ENCODE data around the gene DMGDH. TPM values are rescaled to one million over a fixed set of nuclear protein-coding genes. Genes with fewer than 3 reads are reported as not detected.

DMGDH gene
- total RNA-seq, 1 experiment from 2014 or later, result not detected

DNA sequence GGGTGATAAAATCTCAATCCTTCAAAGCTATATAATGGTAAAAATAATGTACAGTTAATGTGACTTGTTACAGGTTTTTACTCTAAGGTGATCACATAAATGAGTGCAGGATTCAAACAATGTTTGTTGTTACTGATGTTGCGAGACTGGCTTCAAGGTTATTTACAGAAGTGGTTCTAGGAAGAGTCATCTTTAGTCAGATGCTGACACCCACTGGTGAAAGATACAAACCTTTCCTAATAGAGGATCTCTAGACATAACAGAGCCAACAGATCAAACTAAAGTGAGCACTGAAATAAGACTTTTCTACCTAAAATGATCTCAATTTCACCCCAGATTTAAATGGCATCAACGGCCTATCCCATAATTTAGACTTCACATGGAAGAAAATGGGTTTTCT lies 104.6 kb downstream of the DMGDH start:
- H3K4me2 ChIP-seq (ENCODE audit: insufficient read depth, insufficient read length, low read length), result no peak overlapping the region
- no peak overlapping the region for H2BK20ac ChIP-seq (ENCODE audit: low read depth, low read length, poor library complexity, severe bottlenecking)
- Mint-ChIP-seq H3K4me3 (no peak overlapping the region), H3K4me1 (peaks cover 0 to 3% of the 10 kb centered on the region in 2 experiments; a peak in 1 of 4 replicates), H3K9me3 (no peaks in the 10 kb centered on the region), H3K27ac (no peak overlapping the region), H3K27me3 (ENCODE audit: low read depth) (no peaks in the 10 kb centered on the region), H3K36me3 (ENCODE audit: insufficient read depth in 1 of 3, low read depth in 3 of 3) (peaks cover 0 to 5% (median 3%) of the 10 kb centered on the region in 3 experiments; a peak in 3 of 7 replicates)
- H3K27me3 ChIP-seq (ENCODE audit: insufficient read depth, low read length), result no peaks in the 10 kb centered on the region
- no peak overlapping the region for H2BK5ac ChIP-seq (ENCODE audit: insufficient read length, low read length)
- no peak overlapping the region for H2BK15ac ChIP-seq (ENCODE audit: low read depth, low read length)
- no peak overlapping the region for H3K14ac ChIP-seq (ENCODE audit: insufficient read depth, low read length)
- no peaks in the 10 kb centered on the region for H3K79me2 ChIP-seq (ENCODE audit: insufficient read depth, low read length)
- no peak overlapping the region for H2BK120ac ChIP-seq (ENCODE audit: low read depth, low read length, poor library complexity, severe bottlenecking)
- H3K18ac ChIP-seq (ENCODE audit: insufficient read length, low read depth, low read length), result no peak overlapping the region
- H3K4me1 ChIP-seq (ENCODE audit: insufficient read depth, low read length), result no peaks in the 10 kb centered on the region
- no peak overlapping the region for H3T11ph ChIP-seq (ENCODE audit: low read length)
- H2AK5ac ChIP-seq (ENCODE audit: insufficient read length, low read length), result no peak overlapping the region
- no peak for DNase-seq
- H3K4ac ChIP-seq (ENCODE audit: low read depth, low read length), result no peak overlapping the region
- H4K20me1 ChIP-seq (ENCODE audit: control insufficient read depth, insufficient read depth, insufficient read length), result no peaks in the 10 kb centered on the region
- no peaks in the 10 kb centered on the region for H3K23me2 ChIP-seq (ENCODE audit: insufficient read length, low read depth, low read length, poor library complexity, severe bottlenecking)
- no peak overlapping the region for H2AFZ ChIP-seq (ENCODE audit: low read length)
- no peaks in the 10 kb centered on the region for H3K9me3 ChIP-seq (ENCODE audit: control insufficient read depth, low read depth, low read length)
- no CpG with 5 or more reads among the region's 2 CpGs for WGBS (ENCODE audit: extremely low coverage, insufficient read length, low lambda C conversion rate)
- H3K27ac ChIP-seq (ENCODE audit: insufficient read length, low read depth, low read length), result no peak overlapping the region
- H2BK12ac ChIP-seq (ENCODE audit: insufficient read length, low read depth, low read length), result no peak overlapping the region
- no peak overlapping the region for H4K8ac ChIP-seq (replicated peaks; ENCODE audit: insufficient read length, low read depth, low read length)
- H3K23ac ChIP-seq (ENCODE audit: insufficient read length, low read depth, low read length), result no peak overlapping the region
- no peak overlapping the region for H3K56ac ChIP-seq (ENCODE audit: insufficient read length, low read depth, low read length)
- TF ChIP-seq, protein P1, sequence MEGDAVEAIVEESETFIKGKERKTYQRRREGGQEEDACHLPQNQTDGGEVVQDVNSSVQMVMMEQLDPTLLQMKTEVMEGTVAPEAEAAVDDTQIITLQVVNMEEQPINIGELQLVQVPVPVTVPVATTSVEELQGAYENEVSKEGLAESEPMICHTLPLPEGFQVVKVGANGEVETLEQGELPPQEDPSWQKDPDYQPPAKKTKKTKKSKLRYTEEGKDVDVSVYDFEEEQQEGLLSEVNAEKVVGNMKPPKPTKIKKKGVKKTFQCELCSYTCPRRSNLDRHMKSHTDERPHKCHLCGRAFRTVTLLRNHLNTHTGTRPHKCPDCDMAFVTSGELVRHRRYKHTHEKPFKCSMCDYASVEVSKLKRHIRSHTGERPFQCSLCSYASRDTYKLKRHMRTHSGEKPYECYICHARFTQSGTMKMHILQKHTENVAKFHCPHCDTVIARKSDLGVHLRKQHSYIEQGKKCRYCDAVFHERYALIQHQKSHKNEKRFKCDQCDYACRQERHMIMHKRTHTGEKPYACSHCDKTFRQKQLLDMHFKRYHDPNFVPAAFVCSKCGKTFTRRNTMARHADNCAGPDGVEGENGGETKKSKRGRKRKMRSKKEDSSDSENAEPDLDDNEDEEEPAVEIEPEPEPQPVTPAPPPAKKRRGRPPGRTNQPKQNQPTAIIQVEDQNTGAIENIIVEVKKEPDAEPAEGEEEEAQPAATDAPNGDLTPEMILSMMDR (conservative IDR thresholded peaks at IDR 0.05), result peak; percentile 61
- H3K9ac ChIP-seq (ENCODE audit: extremely low read depth, insufficient read length, low read length), result no peak overlapping the region
- H4K91ac ChIP-seq (ENCODE audit: insufficient read length, low read depth, low read length), result no peak overlapping the region
- H4K5ac ChIP-seq (ENCODE audit: insufficient read length, low read depth, low read length), result no peak overlapping the region
- H3K79me1 ChIP-seq (ENCODE audit: insufficient read depth, low read depth, low read length, poor library complexity, severe bottlenecking), result no peaks in the 10 kb centered on the region

All from H9 (cell line).